Measurements from ENCODE around the gene ABLIM1.

The ABLIM1 gene

DNA sequence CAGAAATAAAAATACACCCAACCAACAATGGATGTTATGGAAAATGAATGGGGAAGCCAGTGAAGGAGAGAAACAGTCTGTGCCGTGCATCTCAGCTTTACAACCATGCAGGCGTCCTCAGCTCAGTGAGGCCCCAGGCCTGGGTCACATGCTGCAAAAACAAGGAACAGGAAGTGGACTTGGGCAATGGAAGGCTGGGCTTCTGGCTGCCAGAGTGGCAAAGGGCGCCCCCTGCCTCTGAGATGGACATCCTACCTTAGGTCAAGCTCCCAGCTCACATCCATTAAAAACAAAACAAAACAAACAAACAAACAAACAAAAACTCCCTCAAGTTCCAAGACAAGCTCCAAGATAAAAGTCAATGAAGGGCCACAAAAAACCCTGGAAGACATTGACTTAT lies 199.1 kb downstream of the ABLIM1 start:
- H3K4me3 ChIP-seq (ENCODE audit: low read depth, low read length): no peak overlapping the region
- TF ChIP-seq, protein P1, sequence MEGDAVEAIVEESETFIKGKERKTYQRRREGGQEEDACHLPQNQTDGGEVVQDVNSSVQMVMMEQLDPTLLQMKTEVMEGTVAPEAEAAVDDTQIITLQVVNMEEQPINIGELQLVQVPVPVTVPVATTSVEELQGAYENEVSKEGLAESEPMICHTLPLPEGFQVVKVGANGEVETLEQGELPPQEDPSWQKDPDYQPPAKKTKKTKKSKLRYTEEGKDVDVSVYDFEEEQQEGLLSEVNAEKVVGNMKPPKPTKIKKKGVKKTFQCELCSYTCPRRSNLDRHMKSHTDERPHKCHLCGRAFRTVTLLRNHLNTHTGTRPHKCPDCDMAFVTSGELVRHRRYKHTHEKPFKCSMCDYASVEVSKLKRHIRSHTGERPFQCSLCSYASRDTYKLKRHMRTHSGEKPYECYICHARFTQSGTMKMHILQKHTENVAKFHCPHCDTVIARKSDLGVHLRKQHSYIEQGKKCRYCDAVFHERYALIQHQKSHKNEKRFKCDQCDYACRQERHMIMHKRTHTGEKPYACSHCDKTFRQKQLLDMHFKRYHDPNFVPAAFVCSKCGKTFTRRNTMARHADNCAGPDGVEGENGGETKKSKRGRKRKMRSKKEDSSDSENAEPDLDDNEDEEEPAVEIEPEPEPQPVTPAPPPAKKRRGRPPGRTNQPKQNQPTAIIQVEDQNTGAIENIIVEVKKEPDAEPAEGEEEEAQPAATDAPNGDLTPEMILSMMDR (IDR thresholded peaks at IDR 0.05; ENCODE audit: insufficient read depth, low read depth, low read length, missing control alignments): peak; percentile 38
- peak; percentile 67 for DNase-seq (ENCODE audit: low read depth)

DNA sequence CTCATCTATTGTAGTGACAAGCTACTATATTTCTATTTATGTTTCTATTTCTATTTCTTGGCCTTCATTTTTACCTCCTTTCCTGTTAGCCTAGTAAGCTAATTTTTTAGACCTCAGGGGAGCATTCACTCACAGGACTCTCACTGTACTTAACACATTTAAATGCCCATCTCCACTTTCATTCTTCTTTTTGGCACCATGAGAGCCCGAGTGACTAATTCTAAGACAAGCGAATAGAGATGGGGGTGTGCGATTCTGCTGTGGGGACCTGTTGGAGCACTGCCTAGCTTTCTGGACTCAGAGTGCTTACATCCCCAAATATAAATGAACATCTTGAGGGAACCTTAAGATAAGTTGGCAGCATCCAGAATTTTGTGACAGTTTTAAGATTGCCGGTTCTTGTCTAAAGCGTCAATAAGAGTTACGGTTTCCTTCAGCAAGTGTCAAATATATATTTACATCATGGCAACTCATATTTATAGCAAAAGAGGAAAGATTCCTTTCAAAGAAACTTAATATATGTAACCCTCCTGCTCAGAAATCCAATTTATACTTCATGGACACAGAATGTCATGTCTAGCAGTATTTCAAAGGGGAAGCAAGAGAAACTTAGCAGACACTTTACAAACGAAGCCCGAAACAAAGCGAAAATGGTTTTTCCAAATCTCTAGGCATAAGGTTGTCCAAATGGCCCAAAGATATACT lies 199.7 kb downstream of the ABLIM1 start:
- H3K4me3 ChIP-seq (ENCODE audit: low read depth, low read length): no peak overlapping the region
- no peak for DNase-seq (ENCODE audit: low read depth)
- TF ChIP-seq, protein P1 (IDR thresholded peaks at IDR 0.05; ENCODE audit: insufficient read depth, low read depth, low read length, missing control alignments): no peak

DNA sequence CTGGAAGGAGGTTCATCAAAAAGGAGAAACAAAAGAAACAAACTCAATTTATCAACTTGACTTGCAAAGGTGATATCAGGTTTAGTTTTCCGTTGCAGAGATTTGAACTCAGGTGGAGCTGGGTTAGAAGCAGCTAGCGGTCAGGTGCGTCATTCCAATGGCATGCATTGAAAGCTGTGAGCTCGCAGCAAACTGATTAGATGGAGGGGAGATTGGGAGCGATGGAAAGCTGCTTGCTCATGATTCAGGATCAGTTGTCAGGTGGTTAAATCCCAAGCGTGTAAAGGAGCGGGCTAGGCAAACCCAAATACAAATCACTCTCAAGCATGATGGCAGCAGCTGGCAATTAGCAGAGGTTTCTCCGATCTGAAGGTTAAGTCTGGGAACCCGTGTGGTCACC lies 204.5 kb downstream of the ABLIM1 start:
- TF ChIP-seq, protein P1 (IDR thresholded peaks at IDR 0.05; ENCODE audit: insufficient read depth, low read depth, low read length, missing control alignments): no peak
- DNase-seq (ENCODE audit: low read depth): no peak

DNA sequence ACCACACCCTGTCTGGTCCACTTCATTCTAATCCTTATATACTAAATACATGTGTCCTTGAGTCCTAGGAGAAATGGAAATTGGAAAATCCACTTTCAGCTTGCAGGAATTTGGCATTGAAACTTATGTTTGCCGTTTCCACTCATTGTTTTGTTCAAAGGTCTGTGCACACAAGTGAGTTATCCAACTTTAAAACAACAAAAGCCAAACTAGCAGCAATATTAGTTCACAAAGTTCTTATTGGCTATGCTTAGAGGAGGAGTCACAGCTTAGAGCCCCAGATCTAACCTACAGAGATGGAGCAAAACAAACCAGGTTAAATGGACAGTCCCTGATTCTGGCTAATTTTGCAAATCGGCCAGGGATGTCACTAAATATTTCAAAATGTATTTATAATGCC lies 209.2 kb downstream of the ABLIM1 start:
- no peak for DNase-seq (ENCODE audit: low read depth)
- TF ChIP-seq, protein P1 (IDR thresholded peaks at IDR 0.05; ENCODE audit: insufficient read depth, low read depth, low read length, missing control alignments): no peak
- H3K4me3 ChIP-seq (ENCODE audit: low read depth, low read length): no peak overlapping the region

More for the DNA sequence above, 204.5 kb downstream of the ABLIM1 start:
- H3K4me3 ChIP-seq (ENCODE audit: low read depth, low read length): no peak overlapping the region

DNA sequence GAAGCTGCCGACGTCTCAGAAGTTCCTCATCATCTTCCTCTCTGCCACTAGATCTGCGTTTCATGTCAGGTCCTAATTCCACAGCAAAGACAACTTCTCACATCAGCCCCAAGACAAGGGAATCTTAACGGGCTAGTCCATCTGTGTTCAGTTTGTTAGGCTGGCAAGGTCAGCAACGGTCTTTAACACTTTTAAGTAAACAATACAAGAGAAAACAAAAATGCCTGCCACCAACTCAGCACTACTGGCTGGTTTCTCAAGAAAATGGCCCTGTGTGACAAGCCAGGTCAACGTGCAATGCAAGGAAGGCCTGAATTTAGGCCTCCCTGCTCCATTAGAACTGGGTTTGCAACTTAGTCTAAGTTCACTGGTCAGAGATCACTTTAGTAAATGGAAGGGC lies 212.7 kb downstream of the ABLIM1 start:
- TF ChIP-seq, protein P1 (IDR thresholded peaks at IDR 0.05; ENCODE audit: insufficient read depth, low read depth, low read length, missing control alignments): no peak
- DNase-seq (ENCODE audit: low read depth): no peak
- no peak overlapping the region for H3K4me3 ChIP-seq (ENCODE audit: low read depth, low read length)

DNA sequence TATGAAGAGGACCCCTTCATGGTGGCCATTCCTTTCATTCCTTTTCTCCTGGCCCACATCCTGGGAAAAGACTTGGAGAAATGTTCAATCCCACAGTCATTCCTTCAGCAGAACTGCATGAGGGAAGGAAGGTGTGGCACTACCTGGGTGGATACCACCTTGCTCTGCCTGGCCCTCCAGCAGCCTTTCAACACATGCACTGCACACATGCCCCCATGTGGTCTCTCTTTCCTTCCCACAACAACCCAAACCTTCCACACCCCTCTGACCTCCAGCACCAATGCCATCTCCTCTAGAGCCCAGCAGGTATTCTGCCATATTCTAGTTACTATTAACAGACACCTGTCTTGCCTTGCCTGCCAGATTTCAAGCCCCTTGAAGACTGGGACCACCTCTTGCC lies 213.3 kb downstream of the ABLIM1 start:
- TF ChIP-seq, protein P1 (IDR thresholded peaks at IDR 0.05; ENCODE audit: insufficient read depth, low read depth, low read length, missing control alignments): no peak
- no peak overlapping the region for H3K4me3 ChIP-seq (ENCODE audit: low read depth, low read length)
- no peak for DNase-seq (ENCODE audit: low read depth)

DNA sequence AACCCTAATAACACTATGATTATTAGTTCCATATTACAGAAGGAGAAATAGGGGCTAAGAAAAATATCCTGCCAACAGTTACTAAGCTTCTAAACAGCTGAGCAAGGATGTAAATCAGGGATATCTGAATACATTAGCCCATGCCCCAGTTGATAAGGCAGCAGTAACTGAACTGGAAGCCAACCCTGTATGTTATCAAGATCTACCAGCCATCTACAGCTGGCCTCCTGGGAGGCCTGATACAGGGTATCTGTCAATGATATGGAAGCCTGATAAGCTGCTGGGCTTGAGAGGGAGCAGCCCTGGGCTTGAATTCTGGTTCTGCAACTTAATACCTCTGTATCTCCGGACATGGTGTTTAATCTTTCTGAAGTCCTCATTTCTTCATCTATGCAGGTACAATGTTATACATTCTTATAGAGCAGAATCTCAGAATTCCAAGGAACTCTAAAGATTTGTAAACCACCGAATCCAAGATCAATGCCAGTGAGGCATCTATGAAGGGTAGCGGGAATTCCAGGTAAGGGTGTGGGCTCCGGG lies 215.9 kb downstream of the ABLIM1 start:
- H3K4me3 ChIP-seq (ENCODE audit: low read depth, low read length): no peak overlapping the region
- no peak for DNase-seq (ENCODE audit: low read depth)
- TF ChIP-seq, protein P1 (IDR thresholded peaks at IDR 0.05; ENCODE audit: insufficient read depth, low read depth, low read length, missing control alignments): no peak

Measured in GM12865 (cell line).